ENCODE data around the gene NMRAL1.

- no peak for TF ChIP-seq CTCF (IDR thresholded peaks at IDR 0.05; ENCODE audit: low read length)
- no peak for TF ChIP-seq EZH2 (IDR thresholded peaks at IDR 0.05; ENCODE audit: borderline replicate concordance, low read length)
Observed at GRCh38 chr16:4414187-4414917, 60.1 kb downstream of the NMRAL1 start.

Data from OCI-LY1 (cell line).